CD4-positive, CD25-positive, alpha-beta regulatory T cell (primary cell): ENCODE results near the gene ZBTB16. TPM values are rescaled to one million over a fixed set of nuclear protein-coding genes. Genes with fewer than 3 reads are reported as not detected.

ENCODE experiments used
- ATAC-seq, 2 donors: fragments of 150-1000 bp; cut with Tn5 transposase; one replicate each; pipeline ENCODE4 v1.10.0; 2021; ENCODE audit warnings: low read depth in 2 of 2, moderate number of reproducible peaks in 2 of 2, moderate library complexity in 1 of 2
- DNase-seq, 3 donors: peaks; one replicate each; pipeline versions ENCODE4 v3.0.0 to v3.0.0-alpha.2; 2012 to 2022; ENCODE audit warnings: mixed read lengths in 1 of 3
- H3K27ac ChIP-seq: one replicate; pipeline ENCODE4 v1.7.0; 2013; ENCODE audit warnings: mild to moderate bottlenecking, low read length; ENCODE audit not compliant: insufficient read depth, poor library complexity, severe bottlenecking
- H3K27me3 ChIP-seq: one replicate; pipeline ENCODE4 v1.7.0; 2013; ENCODE audit warnings: low read length; ENCODE audit not compliant: control insufficient read depth, insufficient read depth
- H3K36me3 ChIP-seq: one replicate; pipeline ENCODE4 v1.7.0; 2013; ENCODE audit warnings: mild to moderate bottlenecking, low read length, moderate library complexity; ENCODE audit not compliant: control insufficient read depth, insufficient read depth
- H3K4me1 ChIP-seq: 2 replicates; pipeline ENCODE4 v1.7.0; 2013; ENCODE audit warnings: mild to moderate bottlenecking, low read length; ENCODE audit not compliant: insufficient read depth, control insufficient read depth, poor library complexity, severe bottlenecking
- H3K4me3 ChIP-seq: one replicate; pipeline ENCODE4 v1.7.0; 2013; ENCODE audit warnings: low read depth, mild to moderate bottlenecking, low read length, moderate library complexity
- H3K9me3 ChIP-seq, 2 experiments: 1 replicate in 1 of 2; 2 replicates in 1 of 2; pipeline ENCODE4 v1.7.0; 2013; ENCODE audit warnings: low read length in 2 of 2, mild to moderate bottlenecking in 1 of 2, moderate library complexity in 1 of 2; ENCODE audit not compliant: control insufficient read depth in 2 of 2
- H3K27ac Mint-ChIP-seq, 3 donors: one replicate each; pipeline ENCODE4 v1.8.0; 2020 to 2022; ENCODE audit warnings: mild to moderate bottlenecking in 3 of 3, mixed read lengths in 3 of 3, moderate library complexity in 2 of 3
- H3K27me3 Mint-ChIP-seq: one replicate; pipeline ENCODE4 v1.8.0; 2022; ENCODE audit warnings: mild to moderate bottlenecking, mixed read lengths
- H3K36me3 Mint-ChIP-seq: one replicate; pipeline ENCODE4 v1.8.0; 2020; ENCODE audit warnings: mixed read lengths
- H3K4me1 Mint-ChIP-seq, 4 donors: one replicate each; pipeline ENCODE4 v1.8.0; 2020 to 2022; ENCODE audit warnings: mixed read lengths in 4 of 4, mild to moderate bottlenecking in 1 of 4
- H3K4me3 Mint-ChIP-seq, 4 donors: one replicate each; pipeline ENCODE4 v1.8.0; 2020 to 2022; ENCODE audit warnings: mild to moderate bottlenecking in 4 of 4, mixed read lengths in 4 of 4, moderate library complexity in 3 of 4
- H3K9me3 Mint-ChIP-seq, 7 donors: one replicate each; pipeline ENCODE4 v1.8.0; 2020 to 2022; ENCODE audit warnings: mixed read lengths in 7 of 7, mild to moderate bottlenecking in 3 of 7, moderate library complexity in 2 of 7
- polyA plus RNA-seq, 4 donors: library from polyadenylated mRNA; unstranded; fragments of 300-500 nt; fragmentation: Illumina TruSeq; gene quantifications; one replicate each; pipeline ENCODE4 v1.2.3, GENCODE V29; 2021
- total RNA-seq: library from RNA; stranded (reverse); gene quantifications from one replicate; pipeline ENCODE4 v1.2.3, GENCODE V29; 2022

Gene ZBTB16
- total and polyA plus RNA-seq, 5 donors from 2014 or later = 2.9 to 28.1 (median 8.5) TPM

DNA sequence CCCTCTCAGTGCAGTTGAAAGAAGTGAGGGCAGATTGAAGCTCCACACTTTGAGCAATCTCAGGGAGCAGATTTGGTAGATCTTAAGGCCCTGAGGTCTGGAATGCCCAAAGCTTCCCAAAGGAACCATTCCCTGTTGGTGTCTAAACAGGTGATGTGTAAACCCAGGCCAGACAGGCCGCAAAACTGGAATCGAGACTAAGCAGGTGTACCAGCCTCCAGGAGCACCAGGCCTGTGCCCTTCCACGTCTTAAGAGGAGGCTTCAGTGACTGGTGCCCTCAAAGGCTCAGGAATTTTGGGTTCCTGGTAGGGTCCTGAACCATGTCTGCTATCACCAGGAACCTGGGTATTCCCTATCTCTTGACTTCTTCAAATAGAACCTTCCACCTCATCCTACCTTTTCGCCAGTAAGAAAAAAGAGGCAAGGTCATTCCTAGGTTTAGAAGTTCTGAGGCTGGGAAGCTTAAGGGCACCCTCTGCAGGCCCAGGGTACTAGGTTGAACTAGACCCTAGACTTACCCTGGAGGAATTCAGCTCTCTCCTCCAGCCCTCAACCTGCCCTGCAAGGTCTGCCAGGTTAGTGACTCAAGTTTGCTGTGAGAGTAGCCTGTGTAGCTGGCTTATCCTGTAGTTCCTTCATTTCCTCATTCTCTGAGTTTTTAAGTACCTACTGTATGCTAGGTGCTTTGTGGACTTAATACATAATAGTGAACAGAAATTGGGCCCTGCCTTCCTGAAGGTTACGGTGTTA is 136.6 kb downstream of the ZBTB16 start:
- H3K4me3 ChIP-seq = no peak overlapping the region

GRCh38 chr11:114196997-114197703 is 137.6 kb downstream of the ZBTB16 start:
- ATAC-seq (peak; percentile 19 to 45), DNase-seq (no peak)
- no peaks in the 10 kb centered on the region for H3K9me3 ChIP-seq
- peaks cover 23% of the 10 kb centered on the region for H3K4me1 ChIP-seq
- no peak overlapping the region for H3K4me3 ChIP-seq
- Mint-ChIP-seq H3K27me3 (no peaks in the 10 kb centered on the region), H3K4me1 (peaks cover 20 to 45% (median 31%) of the 10 kb centered on the region in 4 donors), H3K9me3 (peaks cover 0 to 1% (median 0%) of the 10 kb centered on the region in 7 donors), H3K36me3 (peaks cover 6% of the 10 kb centered on the region), H3K27ac (peak overlapping the region; percentile 77 to 89 (median 87)), H3K4me3 (peak overlapping the region in 2 of 4 donors; percentile 19 to 29)
- peak overlapping the region; percentile 1 for H3K27ac ChIP-seq
- H3K27me3 ChIP-seq = no peaks in the 10 kb centered on the region
- no peaks in the 10 kb centered on the region for H3K36me3 ChIP-seq

More for the DNA sequence above, 136.6 kb downstream of the ZBTB16 start:
- Histone ChIP-seq H3K4me1 (peaks cover 23% of the 10 kb centered on the region), H3K9me3 (no peaks in the 10 kb centered on the region), H3K27ac (no peak overlapping the region), H3K27me3 (no peaks in the 10 kb centered on the region), H3K36me3 (no peaks in the 10 kb centered on the region)
- peak overlapping the region in 2 of 3 donors; percentile 87 to 89 for H3K27ac Mint-ChIP-seq
- no peaks in the 10 kb centered on the region for H3K27me3 Mint-ChIP-seq
- H3K36me3 Mint-ChIP-seq = peaks cover 14% of the 10 kb centered on the region
- H3K4me3 Mint-ChIP-seq = no peak overlapping the region
- DNase-seq (peak in 2 of 3 donors; percentile 26 to 42), ATAC-seq (peak; percentile 46 to 51)
- peaks cover 0 to 7% (median 1%) of the 10 kb centered on the region in 7 donors for H3K9me3 Mint-ChIP-seq
- H3K4me1 Mint-ChIP-seq = peaks cover 20 to 52% (median 31%) of the 10 kb centered on the region in 4 donors

DNA sequence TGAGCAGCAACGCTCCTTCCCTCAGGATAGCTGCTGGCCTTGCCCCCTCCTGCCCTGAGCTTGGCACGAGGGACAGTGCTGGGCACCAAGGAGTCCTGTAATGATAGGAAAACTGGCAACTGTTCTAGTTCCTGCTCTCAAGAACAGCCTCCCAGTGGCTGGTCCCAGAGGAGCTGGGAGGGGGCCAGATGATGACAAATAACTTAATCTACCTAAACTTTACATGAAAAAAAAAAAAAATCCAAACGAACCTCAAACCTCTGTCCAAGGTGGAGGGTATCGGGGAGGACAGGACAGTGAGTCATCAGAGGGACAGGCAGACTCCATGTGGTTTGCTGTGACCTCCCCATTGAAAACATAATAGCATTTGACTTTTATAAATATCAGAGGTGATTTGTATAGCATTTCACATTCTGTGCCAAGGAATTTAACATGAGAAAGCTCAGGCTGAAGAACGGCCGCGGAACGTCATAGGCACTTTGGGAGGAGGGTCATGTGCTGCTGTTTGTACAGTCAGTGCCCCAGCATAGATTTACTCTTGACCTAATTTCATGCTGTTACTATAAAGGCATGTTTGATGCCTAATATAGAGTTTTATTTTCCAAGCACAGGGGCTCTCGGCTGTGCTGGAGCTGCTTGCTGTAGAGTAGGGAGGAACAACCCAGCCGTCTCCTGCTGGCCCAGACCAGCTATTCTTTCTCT is 138.4 kb downstream of the ZBTB16 start:
- DNase-seq (no peak), ATAC-seq (no peak)
- Histone ChIP-seq H3K4me3 (no peak overlapping the region), H3K36me3 (no peaks in the 10 kb centered on the region), H3K4me1 (peaks cover 23% of the 10 kb centered on the region), H3K27ac (no peak overlapping the region), H3K9me3 (no peaks in the 10 kb centered on the region), H3K27me3 (no peaks in the 10 kb centered on the region)
- Mint-ChIP-seq H3K36me3 (peaks cover 5% of the 10 kb centered on the region), H3K4me3 (no peak overlapping the region), H3K4me1 (peaks cover 20 to 39% (median 31%) of the 10 kb centered on the region in 4 donors), H3K27ac (peak overlapping the region in 1 of 3 donors; percentile 77), H3K27me3 (no peaks in the 10 kb centered on the region), H3K9me3 (peaks cover 0 to 1% (median 0%) of the 10 kb centered on the region in 7 donors)

- ATAC-seq (no peak), DNase-seq (no peak)
- H3K4me3 Mint-ChIP-seq = no peak overlapping the region
- no peak overlapping the region for H3K4me3 ChIP-seq
- H3K9me3 ChIP-seq = no peaks in the 10 kb centered on the region
- H3K4me1 ChIP-seq = peaks cover 22% of the 10 kb centered on the region
- no peaks in the 10 kb centered on the region for H3K27me3 ChIP-seq
- H3K27ac Mint-ChIP-seq = no peak overlapping the region
- H3K4me1 Mint-ChIP-seq = peaks cover 12 to 29% (median 24%) of the 10 kb centered on the region in 4 donors
- peaks cover 5% of the 10 kb centered on the region for H3K36me3 Mint-ChIP-seq
- H3K36me3 ChIP-seq = no peaks in the 10 kb centered on the region
- no peaks in the 10 kb centered on the region for H3K27me3 Mint-ChIP-seq
- H3K27ac ChIP-seq = no peak overlapping the region
- H3K9me3 Mint-ChIP-seq = peaks cover 0 to 1% (median 0%) of the 10 kb centered on the region in 7 donors
Observed at GRCh38 chr11:114199051-114199450, 139.5 kb downstream of the ZBTB16 start.

DNA sequence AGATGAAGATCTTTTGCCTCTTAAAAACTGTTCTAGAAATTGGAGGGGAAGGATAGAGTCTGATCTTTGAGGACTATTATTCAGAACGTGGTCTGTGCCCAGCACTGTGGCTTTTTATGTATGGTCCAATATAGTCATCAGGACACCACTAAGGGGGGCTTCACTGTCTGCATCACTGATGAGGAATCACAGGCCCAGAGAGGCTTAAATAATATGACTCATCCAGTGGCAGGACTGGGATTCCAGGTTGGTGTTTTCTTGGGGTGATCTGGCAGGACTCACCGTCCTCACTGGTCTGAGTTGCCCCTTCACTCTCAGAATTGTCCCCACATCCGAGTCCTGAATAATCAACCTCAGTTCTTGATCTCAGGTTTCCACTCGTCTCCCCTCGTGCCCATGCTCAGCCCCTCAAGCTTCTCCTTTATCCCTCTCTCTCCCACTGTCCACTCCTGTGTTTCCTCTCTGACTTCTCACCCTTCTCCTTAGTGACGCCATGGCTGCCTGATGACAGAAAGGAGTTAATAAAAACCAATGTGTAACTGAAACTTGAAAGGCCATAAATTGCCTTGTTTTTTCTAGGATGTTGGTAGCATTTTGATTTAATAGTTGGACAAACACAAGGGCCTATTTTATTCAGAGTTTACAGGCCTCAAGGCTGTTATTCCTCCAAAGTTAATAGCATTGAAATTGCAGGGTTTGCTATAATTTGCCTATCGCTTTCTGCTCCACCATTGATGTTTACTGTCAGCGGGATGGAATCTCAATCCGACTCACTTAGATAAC is 141.0 kb downstream of the ZBTB16 start:
- Mint-ChIP-seq H3K4me1 (peaks cover 7 to 15% (median 11%) of the 10 kb centered on the region in 4 donors), H3K4me3 (no peak overlapping the region), H3K9me3 (peaks cover 0 to 1% (median 0%) of the 10 kb centered on the region in 7 donors), H3K27me3 (no peaks in the 10 kb centered on the region), H3K27ac (no peak overlapping the region), H3K36me3 (peaks cover 7% of the 10 kb centered on the region)
- H3K27me3 ChIP-seq = no peaks in the 10 kb centered on the region
- H3K4me1 ChIP-seq = peaks cover 14% of the 10 kb centered on the region
- no peak overlapping the region for H3K27ac ChIP-seq
- DNase-seq (no peak), ATAC-seq (no peak)
- H3K36me3 ChIP-seq = no peaks in the 10 kb centered on the region
- H3K9me3 ChIP-seq = no peaks in the 10 kb centered on the region
- H3K4me3 ChIP-seq = no peak overlapping the region

DNA sequence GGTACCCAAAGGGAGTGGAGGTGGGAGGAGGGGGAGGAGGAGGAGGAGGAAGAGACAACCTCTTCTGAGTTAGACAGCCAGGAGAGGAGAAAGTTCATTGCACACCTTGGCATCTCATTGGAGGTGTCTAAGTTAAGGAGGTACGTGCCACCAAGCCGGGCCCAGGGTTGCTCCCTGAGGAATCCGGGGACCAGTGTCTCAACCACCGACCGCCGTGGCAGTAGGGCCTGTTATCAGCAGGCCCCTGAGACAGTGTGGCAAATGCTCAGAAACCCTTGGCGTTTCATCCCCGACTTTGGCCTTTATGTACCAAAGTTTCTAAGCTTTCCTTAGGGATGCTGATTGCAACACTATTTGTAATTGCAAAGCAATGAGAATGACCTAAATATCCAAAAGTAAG is 141.7 kb downstream of the ZBTB16 start:
- DNase-seq (no peak), ATAC-seq (no peak)
- no peak overlapping the region for H3K4me3 Mint-ChIP-seq
- H3K27me3 ChIP-seq = no peaks in the 10 kb centered on the region
- no peak overlapping the region for H3K27ac Mint-ChIP-seq
- H3K4me3 ChIP-seq = no peak overlapping the region
- H3K27ac ChIP-seq = no peak overlapping the region
- H3K36me3 Mint-ChIP-seq = peaks cover 7% of the 10 kb centered on the region
- no peaks in the 10 kb centered on the region for H3K9me3 ChIP-seq
- H3K4me1 ChIP-seq = peaks cover 10% of the 10 kb centered on the region
- no peaks in the 10 kb centered on the region for H3K27me3 Mint-ChIP-seq
- peaks cover 7 to 11% (median 10%) of the 10 kb centered on the region in 4 donors for H3K4me1 Mint-ChIP-seq
- peaks cover 0 to 1% (median 0%) of the 10 kb centered on the region in 7 donors for H3K9me3 Mint-ChIP-seq
- H3K36me3 ChIP-seq = no peaks in the 10 kb centered on the region

DNA sequence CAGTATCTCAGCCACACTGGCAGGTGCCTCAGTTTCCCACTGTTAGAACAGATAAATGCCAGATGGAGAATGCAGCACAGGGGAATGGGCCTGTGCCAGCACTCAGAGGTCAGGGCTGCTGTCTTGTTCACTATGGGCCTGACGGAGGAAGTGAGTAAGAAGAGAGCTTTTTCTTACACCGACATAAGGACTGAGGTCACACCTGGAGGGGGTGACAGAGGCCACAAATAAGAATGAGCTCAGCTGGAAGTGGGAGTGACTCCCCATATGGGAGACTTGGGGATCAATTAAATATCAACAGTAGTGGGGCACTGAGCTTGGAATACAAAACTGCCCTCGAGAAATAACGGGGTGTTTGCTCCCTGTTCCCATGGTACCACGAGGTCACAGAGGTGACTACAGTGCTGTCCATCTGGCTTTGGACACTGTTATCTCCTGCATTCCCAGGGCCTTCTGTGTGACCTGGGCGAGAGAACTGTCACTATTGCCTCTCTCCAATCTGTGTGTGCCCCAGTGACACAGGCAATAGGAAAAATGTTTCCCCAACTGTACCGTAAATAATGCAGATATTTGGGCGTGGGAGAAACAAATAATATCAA is 142.6 kb downstream of the ZBTB16 start:
- H3K36me3 ChIP-seq = no peaks in the 10 kb centered on the region
- no peak overlapping the region for H3K27ac ChIP-seq
- H3K27ac Mint-ChIP-seq = no peak overlapping the region
- no peak overlapping the region for H3K4me3 ChIP-seq
- H3K4me3 Mint-ChIP-seq = no peak overlapping the region
- peaks cover 2 to 15% (median 7%) of the 10 kb centered on the region in 4 donors for H3K4me1 Mint-ChIP-seq
- H3K27me3 ChIP-seq = no peaks in the 10 kb centered on the region
- H3K4me1 ChIP-seq = peaks cover 6% of the 10 kb centered on the region
- H3K27me3 Mint-ChIP-seq = no peaks in the 10 kb centered on the region
- no peaks in the 10 kb centered on the region for H3K9me3 ChIP-seq
- peaks cover 7% of the 10 kb centered on the region for H3K36me3 Mint-ChIP-seq
- peaks cover 0 to 1% (median 0%) of the 10 kb centered on the region in 7 donors for H3K9me3 Mint-ChIP-seq
- DNase-seq = no peak
- ATAC-seq = no peak
